B cell (primary cell): ENCODE data around the gene RPS6KA4. TPM values are rescaled to one million over a fixed set of nuclear protein-coding genes. Genes with fewer than 3 reads are reported as not detected.
A peak's percentile ranks its signal among the peaks of the same experiment; 100 is the strongest.

Experiments used
- ATAC-seq: fragments of 200-7000 bp; cut with Tn5 transposase; one replicate; pipeline ENCODE4 v1.10.0; 2021; ENCODE audit warnings: low read depth, mild to moderate bottlenecking, moderate number of reproducible peaks, moderate library complexity
- CTCF ChIA-PET: fragments of 350-600 bp; sonication (Branson Sonifier 250); formaldehyde crosslinking; loops from one replicate; lab custom pipeline; 2021; ENCODE audit warnings: antibody characterized with exemption, inconsistent platforms; lab: Charles Lee
- POLR2A ChIA-PET: fragments of 350-600 bp; sonication (Branson Sonifier 250); formaldehyde crosslinking; loops from one replicate; lab custom pipeline; 2021; ENCODE audit warnings: antibody characterized with exemption; lab: Charles Lee
- DNase-seq: peaks from one replicate; pipeline ENCODE4 v3.0.0; 2013
- H2AFZ ChIP-seq: 2 replicates; pipeline ENCODE4 v1.6.1; 2012; ENCODE audit warnings: mild to moderate bottlenecking, low read depth, low read length; ENCODE audit not compliant: insufficient read depth, poor library complexity, severe bottlenecking
- H3K27ac ChIP-seq, 2 donors: 1 replicate in 1 of 2; 2 replicates in 1 of 2; pipeline ENCODE4 v1.5.1; 2012 to 2013; ENCODE audit warnings: low read length in 2 of 2, mild to moderate bottlenecking in 2 of 2, moderate library complexity in 1 of 2
- H3K27me3 ChIP-seq, 4 experiments: fragments of 200-600 bp in 1 of 4; sonication (generic) in 1 of 4; replicated peaks in 1 of 4; 1 replicate in 2 of 4; 2 replicates in 2 of 4; pipeline versions ENCODE4 v1.6.1 to v1.7.0; 2013 to 2016; ENCODE audit warnings: low read length in 3 of 4, mild to moderate bottlenecking in 2 of 4, mixed read lengths in 1 of 4, moderate library complexity in 1 of 4; ENCODE audit not compliant: insufficient read depth in 4 of 4, control insufficient read depth in 3 of 4; ENCODE audit errors: control extremely low read depth in 1 of 4
- H3K36me3 ChIP-seq, 2 experiments: replicated peaks in 1 of 2; 1 replicate in 1 of 2; 2 replicates in 1 of 2; pipeline versions ENCODE4 v1.6.1 to v1.7.1; 2013; ENCODE audit warnings: low read length in 1 of 2; ENCODE audit not compliant: insufficient read depth in 2 of 2, control insufficient read depth in 1 of 2; ENCODE audit errors: control extremely low read depth in 1 of 2, extremely low read depth in 1 of 2
- H3K4me1 ChIP-seq, 2 donors: fragments of 200-600 bp in 1 of 2; sonication (generic) in 1 of 2; 1 replicate in 1 of 2; 2 replicates in 1 of 2; pipeline versions ENCODE4 v1.5.1 to v1.6.1; 2013 to 2017; ENCODE audit warnings: low read length in 2 of 2; ENCODE audit not compliant: control insufficient read depth in 2 of 2, insufficient read depth in 2 of 2
- H3K4me2 ChIP-seq: replicated peaks from 2 replicates; pipeline ENCODE3; 2012; ENCODE audit warnings: mild to moderate bottlenecking, low read depth, low read length; ENCODE audit not compliant: poor library complexity, severe bottlenecking
- H3K4me3 ChIP-seq, 5 experiments: fragments of 200-600 bp in 1 of 5; sonication (generic) in 1 of 5; 1 replicate in 3 of 5; 2 replicates in 2 of 5; pipeline versions ENCODE4 v1.5.1 to v1.7.0; 2011 to 2016; ENCODE audit warnings: low read length in 4 of 5, mild to moderate bottlenecking in 4 of 5, low read depth in 2 of 5, control low read depth in 1 of 5, moderate library complexity in 1 of 5; ENCODE audit not compliant: insufficient read depth in 1 of 5; ENCODE audit errors: control extremely low read depth in 1 of 5, extremely low read depth in 1 of 5
- H3K79me2 ChIP-seq: fragments of 200-600 bp; sonication (generic); one replicate; pipeline ENCODE4 v1.6.0; 2016; ENCODE audit warnings: low read length; ENCODE audit not compliant: control insufficient read depth, insufficient read depth
- H3K9ac ChIP-seq: fragments of 200-600 bp; sonication (generic); 2 replicates; pipeline ENCODE4 v1.6.1; 2017; ENCODE audit warnings: mild to moderate bottlenecking, low read length, moderate library complexity
- H3K9me3 ChIP-seq, 3 donors: one replicate each; pipeline versions ENCODE4 v1.6.1 to v1.7.1; 2013; ENCODE audit warnings: low read length in 2 of 3; ENCODE audit not compliant: control insufficient read depth in 2 of 3, insufficient read depth in 1 of 3; ENCODE audit errors: control extremely low read depth in 1 of 3
- H4K20me1 ChIP-seq: 2 replicates; pipeline ENCODE4 v1.6.0; 2012; ENCODE audit warnings: mild to moderate bottlenecking, low read length; ENCODE audit not compliant: insufficient read depth, control insufficient read depth, poor library complexity, severe bottlenecking
- H3K27ac Mint-ChIP-seq: one replicate; pipeline ENCODE4 v1.8.0; 2021; ENCODE audit warnings: mixed read lengths
- H3K27me3 Mint-ChIP-seq: one replicate; pipeline ENCODE4 v1.8.0; 2021; ENCODE audit warnings: mixed read lengths
- H3K4me1 Mint-ChIP-seq: one replicate; pipeline ENCODE4 v1.8.0; 2021; ENCODE audit warnings: mixed read lengths
- H3K4me3 Mint-ChIP-seq: one replicate; pipeline ENCODE4 v1.8.0; 2021; ENCODE audit warnings: mixed read lengths
- H3K9me3 Mint-ChIP-seq: one replicate; pipeline ENCODE4 v1.8.0; 2022; ENCODE audit warnings: mixed read lengths; ENCODE audit not compliant: insufficient read depth
- EZH2 ChIP-seq: IDR thresholded peaks from 2 replicates; pipeline ENCODE4 v1.6.1; 2012; ENCODE audit warnings: borderline replicate concordance, low read depth, mild to moderate bottlenecking, moderate library complexity, low read length; ENCODE audit not compliant: insufficient read depth, poor library complexity, severe bottlenecking
- WGBS: methylation state at CpG from one replicate; pipeline ENCODE4 v1.1.5; 2013; ENCODE audit warnings: missing lambda C conversion rate; ENCODE audit not compliant: insufficient coverage; 5-methylcytosine and 5-hydroxymethylcytosine counted together
- intact Hi-C: fragments of 100-400 bp; cut with micrococcal nuclease; formaldehyde crosslinking; loops from one replicate; pipeline ENCODE4 v1.10.0; 2022
- polyA plus RNA-seq: library from polyadenylated mRNA; depleted of rRNA; stranded (reverse); fragments of >200 nt; gene quantifications from 2 replicates; pipeline ENCODE4 v1.2.3, GENCODE V29; 2012
- total RNA-seq, 2 donors: library from RNA; stranded (reverse); fragments of 120-200 nt in 1 of 2; gene quantifications; 1 replicate in 1 of 2; 2 replicates in 1 of 2; pipeline versions ENCODE4 v1.2.3 to v1.2.4, GENCODE V29; 2013 to 2022
- TF ChIP-seq, protein P1 (sequence below): fragments of 200-600 bp; IDR thresholded peaks from one replicate; pipeline ENCODE4 v1.8.0; 2022; ENCODE audit warnings: antibody characterized with exemption, mild to moderate bottlenecking

Gene RPS6KA4
- total and polyA plus RNA-seq, 2 donors (not counting 1 experiment from before 2014, with no cell fraction given): 22.6 to 32.5 TPM

DNA sequence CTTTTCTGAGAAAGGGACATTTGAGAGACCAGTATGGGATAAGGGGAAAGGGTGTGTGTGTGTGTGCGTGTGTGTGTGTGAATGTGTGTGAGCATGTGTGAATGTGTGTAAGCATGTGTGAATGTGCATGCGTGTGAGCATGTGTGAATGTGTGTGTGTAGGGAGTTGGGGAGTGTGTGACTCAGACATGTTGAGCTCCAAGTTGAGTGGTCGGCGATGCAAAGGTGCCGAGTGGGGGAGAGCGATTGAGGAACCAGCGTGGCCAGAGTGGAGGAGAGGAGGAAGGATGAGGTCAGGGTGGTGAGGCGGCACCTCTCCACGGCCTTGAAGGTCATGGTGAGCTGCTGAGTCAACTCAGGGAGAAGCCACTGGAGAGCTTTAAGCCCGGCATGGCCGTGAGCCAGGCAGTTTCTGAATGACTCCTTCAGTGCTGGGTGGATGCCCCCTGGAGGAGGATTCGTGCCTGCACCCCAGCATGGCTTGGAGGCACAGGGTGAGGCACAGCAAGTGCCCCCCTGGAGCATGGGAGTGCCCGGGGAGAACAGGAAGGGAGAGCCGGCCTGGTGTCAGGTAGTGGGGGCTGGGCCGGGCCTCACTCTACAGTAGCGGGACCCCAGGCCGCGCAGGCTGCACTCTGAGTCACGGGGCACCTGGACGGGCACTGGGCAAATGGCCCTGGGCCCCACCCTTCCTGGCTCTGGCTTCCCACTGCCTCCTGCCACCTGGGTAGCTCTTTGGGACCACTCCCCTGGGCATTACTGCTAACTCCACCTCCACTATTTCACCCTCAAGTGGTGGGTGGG is 27.2 kb upstream of the RPS6KA4 start:
- H3K9ac ChIP-seq: no peak overlapping the region
- no peak overlapping the region for H3K4me3 ChIP-seq
- peaks cover 11% of the 10 kb centered on the region for H3K79me2 ChIP-seq
- DNase-seq (peak; percentile 69), ATAC-seq (peak; percentile 23)
- no peaks in the 10 kb centered on the region for H3K9me3 ChIP-seq
- peaks cover 34% of the 10 kb centered on the region for H3K4me1 Mint-ChIP-seq
- H3K4me3 Mint-ChIP-seq: peak overlapping the region; percentile 27
- peaks cover 20 to 32% of the 10 kb centered on the region in 2 donors for H3K4me1 ChIP-seq
- no peaks in the 10 kb centered on the region for H3K27me3 Mint-ChIP-seq
- no peaks in the 10 kb centered on the region for H3K36me3 ChIP-seq
- H3K27ac Mint-ChIP-seq: peak overlapping the region; percentile 57
- H2AFZ ChIP-seq: peak overlapping the region; percentile 44
- POLR2A ChIA-PET: interaction anchor here (1.7 to 1.9 kb wide), 2 partner anchors 9 to 14 kb away, joined by 8 to 16 read pairs; partner anchors contain the start of genes CCDC88B, PRDX5 and TRMT112
- H3K9me3 Mint-ChIP-seq: no peaks in the 10 kb centered on the region
- peak overlapping the region; percentile 55 for H3K4me2 ChIP-seq
- H3K27ac ChIP-seq: no peak overlapping the region
- H3K27me3 ChIP-seq: no peaks in the 10 kb centered on the region
- intact Hi-C loops: no loop called here
- 20% methylated on average over 19 of the region's 20 CpGs for WGBS
- CTCF ChIA-PET: interaction anchor here (0.6 to 5.2 kb wide), 13 partner anchors 10 to 430 kb away, joined by 3 to 47 read pairs (median 7); partner anchors contain the start of genes CATSPERZ, CCDC88B, ESRRA and PRDX5
- H4K20me1 ChIP-seq: no peaks in the 10 kb centered on the region
- TF ChIP-seq, protein P1, sequence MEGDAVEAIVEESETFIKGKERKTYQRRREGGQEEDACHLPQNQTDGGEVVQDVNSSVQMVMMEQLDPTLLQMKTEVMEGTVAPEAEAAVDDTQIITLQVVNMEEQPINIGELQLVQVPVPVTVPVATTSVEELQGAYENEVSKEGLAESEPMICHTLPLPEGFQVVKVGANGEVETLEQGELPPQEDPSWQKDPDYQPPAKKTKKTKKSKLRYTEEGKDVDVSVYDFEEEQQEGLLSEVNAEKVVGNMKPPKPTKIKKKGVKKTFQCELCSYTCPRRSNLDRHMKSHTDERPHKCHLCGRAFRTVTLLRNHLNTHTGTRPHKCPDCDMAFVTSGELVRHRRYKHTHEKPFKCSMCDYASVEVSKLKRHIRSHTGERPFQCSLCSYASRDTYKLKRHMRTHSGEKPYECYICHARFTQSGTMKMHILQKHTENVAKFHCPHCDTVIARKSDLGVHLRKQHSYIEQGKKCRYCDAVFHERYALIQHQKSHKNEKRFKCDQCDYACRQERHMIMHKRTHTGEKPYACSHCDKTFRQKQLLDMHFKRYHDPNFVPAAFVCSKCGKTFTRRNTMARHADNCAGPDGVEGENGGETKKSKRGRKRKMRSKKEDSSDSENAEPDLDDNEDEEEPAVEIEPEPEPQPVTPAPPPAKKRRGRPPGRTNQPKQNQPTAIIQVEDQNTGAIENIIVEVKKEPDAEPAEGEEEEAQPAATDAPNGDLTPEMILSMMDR: peak; percentile 66
- no peak for TF ChIP-seq EZH2

DNA sequence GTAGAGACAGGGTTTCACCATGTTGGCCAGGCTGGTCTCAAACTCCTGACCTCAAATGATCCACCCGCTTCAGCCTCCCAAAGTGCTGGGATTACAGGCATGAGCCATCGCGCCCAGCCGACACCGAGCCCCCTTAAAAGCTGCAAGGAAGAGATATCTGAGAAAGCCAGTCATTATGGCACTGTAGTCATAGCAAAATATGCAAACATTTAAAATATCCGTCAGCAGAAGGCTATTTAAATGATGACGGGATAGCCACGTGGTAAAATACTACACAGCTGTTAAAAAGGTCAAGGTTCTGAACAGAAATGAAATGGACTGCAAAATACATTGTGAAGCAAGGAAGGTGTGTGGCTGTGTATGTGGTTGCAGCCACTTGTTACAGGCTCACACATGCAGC is 25.4 kb upstream of the RPS6KA4 start:
- DNase-seq: no peak
- H3K9ac ChIP-seq: no peak overlapping the region
- H3K9me3 ChIP-seq: no peaks in the 10 kb centered on the region
- H3K27me3 ChIP-seq: no peaks in the 10 kb centered on the region
- peaks cover 0 to 10% of the 10 kb centered on the region in 2 experiments for H3K36me3 ChIP-seq
- Mint-ChIP-seq H3K27me3 (no peaks in the 10 kb centered on the region), H3K27ac (no peak overlapping the region), H3K4me1 (peaks cover 42% of the 10 kb centered on the region), H3K4me3 (no peak overlapping the region), H3K9me3 (no peaks in the 10 kb centered on the region)
- ATAC-seq: no peak
- ChIA-PET CTCF (interaction anchor here (0.7 to 5.2 kb wide), 5 partner anchors 16 to 1557 kb away, joined by 4 to 47 read pairs (median 15); partner anchors contain the start of genes CATSPERZ, ESRRA, PRDX5 and TRMT112), POLR2A (interaction anchor here (0.6 to 3.0 kb wide), 2 partner anchors 16 to 361 kb away, joined by 3 to 24 read pairs; partner anchors contain the start of genes PRDX5 and TRMT112)
- H3K4me2 ChIP-seq: no peak overlapping the region
- H4K20me1 ChIP-seq: no peaks in the 10 kb centered on the region
- TF ChIP-seq, protein P1: no peak
- TF ChIP-seq EZH2: no peak
- no peak overlapping the region for H2AFZ ChIP-seq
- H3K4me3 ChIP-seq: no peak overlapping the region
- WGBS: 95% methylated on average over 7 of the region's 8 CpGs
- peaks cover 18% of the 10 kb centered on the region for H3K79me2 ChIP-seq
- peaks cover 20 to 35% of the 10 kb centered on the region in 2 donors for H3K4me1 ChIP-seq
- no peak overlapping the region for H3K27ac ChIP-seq
- intact Hi-C loops: no loop called here
